Stimulated activated CD4-positive, alpha-beta T cell treated with anti-CD3 and anti-CD28 coated beads, Interleukin-15, amount 100 ng/mL, for 48 hours (primary cell): ENCODE measurements around the gene ANO10.

Experiments used
- DNase-seq, 2 donors: peaks; one replicate each; pipeline ENCODE4 v3.0.0-alpha.2; 2020; ENCODE audit warnings: low read depth in 2 of 2

Gene ANO10

GRCh38 chr3:43346978-43347749 is 274.6 kb downstream of the ANO10 start:
- no peak for DNase-seq

- DNase-seq: no peak
These were observed 275.9 kb downstream of the ANO10 start for GRCh38 chr3:43345877-43346276.

- no peak for DNase-seq
These were observed 276.6 kb downstream of the ANO10 start for GRCh38 chr3:43345246-43345645.

GRCh38 chr3:43344520-43344919 is 277.3 kb downstream of the ANO10 start:
- DNase-seq: no peak

GRCh38 chr3:43343815-43344214 is 278.0 kb downstream of the ANO10 start:
- DNase-seq: no peak

- no peak for DNase-seq
These were observed 278.6 kb downstream of the ANO10 start for GRCh38 chr3:43343185-43343584.

GRCh38 chr3:43341788-43342187 is 280.0 kb downstream of the ANO10 start:
- DNase-seq: no peak

- DNase-seq: no peak
These were observed 281.4 kb downstream of the ANO10 start for GRCh38 chr3:43340403-43340802.

- no peak for DNase-seq
These were observed 283.5 kb downstream of the ANO10 start for GRCh38 chr3:43338295-43338694.

- no peak for DNase-seq
These were observed 286.0 kb downstream of the ANO10 start for GRCh38 chr3:43335799-43336198.

GRCh38 chr3:43334976-43335375 is 286.8 kb downstream of the ANO10 start:
- DNase-seq: no peak

- no peak for DNase-seq
These were observed 290.4 kb downstream of the ANO10 start for GRCh38 chr3:43331381-43331780.

- no peak for DNase-seq
These were observed 290.8 kb downstream of the ANO10 start for GRCh38 chr3:43330981-43331380.

- DNase-seq: no peak
These were observed 293.2 kb downstream of the ANO10 start for GRCh38 chr3:43328653-43329052.

- DNase-seq: no peak
These were observed 294.2 kb downstream of the ANO10 start for GRCh38 chr3:43327582-43327979.

GRCh38 chr3:43326891-43327581 is 294.8 kb downstream of the ANO10 start:
- DNase-seq: no peak

- DNase-seq: no peak
These were observed 298.3 kb downstream of the ANO10 start for GRCh38 chr3:43323541-43323940.

- no peak for DNase-seq
These were observed 301.5 kb downstream of the ANO10 start for GRCh38 chr3:43320288-43320687.

GRCh38 chr3:43319794-43320193 is 302.0 kb downstream of the ANO10 start:
- DNase-seq: no peak

GRCh38 chr3:43319376-43319775 is 302.4 kb downstream of the ANO10 start:
- no peak for DNase-seq

GRCh38 chr3:43317461-43318316 is 304.1 kb downstream of the ANO10 start:
- DNase-seq: no peak

GRCh38 chr3:43316783-43317460 is 304.9 kb downstream of the ANO10 start:
- no peak for DNase-seq
